Activated CD4-positive, alpha-beta T cell treated with anti-CD3 and anti-CD28 coated beads, Interleukin-2, amount 10 ng/mL, durations not matched to agents 7 days and 5 days (primary cell): Measurements from ENCODE around the gene GEMIN7. TPM values are rescaled to one million over a fixed set of nuclear protein-coding genes. Genes with fewer than 3 reads are reported as not detected.

Experiments
- CTCF ChIA-PET: fragments of 350-600 bp; sonication (Branson Sonifier 250); formaldehyde crosslinking; loops from one replicate; lab custom pipeline; 2021; ENCODE audit warnings: antibody characterized with exemption; lab: Charles Lee
- POLR2A ChIA-PET: fragments of 350-600 bp; sonication (Branson Sonifier 250); formaldehyde crosslinking; loops from one replicate; lab custom pipeline; 2021; ENCODE audit warnings: antibody characterized with exemption; lab: Charles Lee
- DNase-seq: peaks from one replicate; pipeline ENCODE4 v3.0.0-alpha.2; 2020
- H3K27ac Mint-ChIP-seq: one replicate; pipeline ENCODE4 v1.8.0; 2021; ENCODE audit warnings: mild to moderate bottlenecking, moderate library complexity, mixed read lengths
- H3K27me3 Mint-ChIP-seq: one replicate; pipeline ENCODE4 v1.8.0; 2021; ENCODE audit warnings: mixed read lengths
- H3K36me3 Mint-ChIP-seq: one replicate; pipeline ENCODE4 v1.8.0; 2021; ENCODE audit warnings: low read depth, mixed read lengths
- H3K4me1 Mint-ChIP-seq: one replicate; pipeline ENCODE4 v1.8.0; 2021; ENCODE audit warnings: mixed read lengths
- H3K4me3 Mint-ChIP-seq: one replicate; pipeline ENCODE4 v1.8.0; 2021; ENCODE audit warnings: mild to moderate bottlenecking, moderate library complexity, mixed read lengths
- H3K9me3 Mint-ChIP-seq: one replicate; pipeline ENCODE4 v1.8.0; 2021; ENCODE audit warnings: mixed read lengths
- total RNA-seq, 2 experiments: library from RNA; stranded (reverse); gene quantifications; one replicate each; pipeline ENCODE4 v1.2.3, GENCODE V29; 2021

Gene GEMIN7
- total RNA-seq: 10 to 100 TPM; 27.1 to 30.0 TPM

GRCh38 chr19:45079063-45079910 is at the start of gene GEMIN7:
TSS of gene GEMIN7 (plus strand) at chr19:45079260. CDS start at chr19:45090115, 10,855 bp downstream.
- peak; percentile 78 for DNase-seq
- peaks cover 16% of the 10 kb centered on the region for H3K36me3 Mint-ChIP-seq
- no peaks in the 10 kb centered on the region for H3K9me3 Mint-ChIP-seq
- peak within 1 kb of the TSS; percentile 92 for H3K27ac Mint-ChIP-seq
- no peaks in the 10 kb centered on the region for H3K27me3 Mint-ChIP-seq
- CTCF ChIA-PET: interaction anchor here (0.6 to 2.5 kb wide), 7 partner anchors 10 to 191 kb away, joined by 3 to 8 read pairs (median 3); partner anchors contain the start of genes CLASRP and PPP1R37
- H3K4me3 Mint-ChIP-seq: peak within 1 kb of the TSS; percentile 99
- POLR2A ChIA-PET: interaction anchor here (0.6 to 1.9 kb wide), 2 partner anchors 12 to 44 kb away, joined by 3 to 6 read pairs; no protein-coding TSS in a partner anchor
- H3K4me1 Mint-ChIP-seq: peaks cover 66% of the 10 kb centered on the region

- no peak overlapping the region for H3K4me3 Mint-ChIP-seq
- POLR2A ChIA-PET: no interaction called here
- no peaks in the 10 kb centered on the region for H3K4me1 Mint-ChIP-seq
- H3K9me3 Mint-ChIP-seq: no peaks in the 10 kb centered on the region
- H3K27me3 Mint-ChIP-seq: no peaks in the 10 kb centered on the region
- CTCF ChIA-PET: no interaction called here
- H3K27ac Mint-ChIP-seq: peak overlapping the region; percentile 54
- DNase-seq: no peak
- peaks cover 30% of the 10 kb centered on the region for H3K36me3 Mint-ChIP-seq
These were observed 48.2 kb upstream of the GEMIN7 start for GRCh38 chr19:45030825-45031224.

GRCh38 chr19:45032421-45032820 is 46.6 kb upstream of the GEMIN7 start:
- ChIA-PET CTCF (interaction anchor here (0.6 to 1.2 kb wide), 2 partner anchors 32 to 44 kb away, joined by 3 read pairs; no protein-coding TSS in a partner anchor), POLR2A (no interaction called here)
- no peaks in the 10 kb centered on the region for H3K9me3 Mint-ChIP-seq

GRCh38 chr19:45035755-45036154 is 43.3 kb upstream of the GEMIN7 start:
- H3K27me3 Mint-ChIP-seq: no peaks in the 10 kb centered on the region
- H3K27ac Mint-ChIP-seq: no peak overlapping the region
- H3K9me3 Mint-ChIP-seq: no peaks in the 10 kb centered on the region
- ChIA-PET CTCF (no interaction called here), POLR2A (no interaction called here)
- peaks cover 20% of the 10 kb centered on the region for H3K4me1 Mint-ChIP-seq
- H3K36me3 Mint-ChIP-seq: peaks cover 41% of the 10 kb centered on the region
- no peak overlapping the region for H3K4me3 Mint-ChIP-seq
- no peak for DNase-seq

More at GRCh38 chr19:45032421-45032820, 46.6 kb upstream of the GEMIN7 start:
- DNase-seq: no peak
- Mint-ChIP-seq H3K27me3 (no peaks in the 10 kb centered on the region), H3K4me3 (no peak overlapping the region), H3K4me1 (no peaks in the 10 kb centered on the region), H3K36me3 (peaks cover 32% of the 10 kb centered on the region), H3K27ac (no peak overlapping the region)

- peak overlapping the region; percentile 95 for H3K4me3 Mint-ChIP-seq
- H3K27me3 Mint-ChIP-seq: no peaks in the 10 kb centered on the region
- no peaks in the 10 kb centered on the region for H3K9me3 Mint-ChIP-seq
- no peak for DNase-seq
- peaks cover 34% of the 10 kb centered on the region for H3K4me1 Mint-ChIP-seq
- ChIA-PET CTCF (interaction anchor here (4.6 kb wide), 1 partner anchor 22 kb away, joined by 19 read pairs; no protein-coding TSS in a partner anchor), POLR2A (interaction anchor here (0.5 kb wide), 1 partner anchor 148 kb away, joined by 3 read pairs; no protein-coding TSS in a partner anchor)
- H3K27ac Mint-ChIP-seq: peak overlapping the region; percentile 25
- H3K36me3 Mint-ChIP-seq: peaks cover 48% of the 10 kb centered on the region
These were observed 41.5 kb upstream of the GEMIN7 start for GRCh38 chr19:45037393-45038169.

- no peaks in the 10 kb centered on the region for H3K9me3 Mint-ChIP-seq
- peak within 1 kb of the TSS; percentile 95 for H3K4me3 Mint-ChIP-seq
- peak within 1 kb of the TSS; percentile 99 for H3K27ac Mint-ChIP-seq
- peak; percentile 90 for DNase-seq
- H3K36me3 Mint-ChIP-seq: peaks cover 46% of the 10 kb centered on the region
- H3K27me3 Mint-ChIP-seq: no peaks in the 10 kb centered on the region
- ChIA-PET POLR2A (interaction anchor here (0.6 to 1.2 kb wide), 3 partner anchors 53 to 132 kb away, joined by 3 to 4 read pairs (median 4); no protein-coding TSS in a partner anchor), CTCF (interaction anchor here (0.6 to 4.6 kb wide), 11 partner anchors 8 to 378 kb away, joined by 3 to 19 read pairs (median 4); no protein-coding TSS in a partner anchor)
- H3K4me1 Mint-ChIP-seq: peaks cover 39% of the 10 kb centered on the region
These were observed 39.8 kb upstream of the GEMIN7 start, which contains the start of gene CLASRP for GRCh38 chr19:45038931-45039893. TSS of gene CLASRP (plus strand) at chr19:45039045. CDS start at chr19:45040213, 1,168 bp downstream.

GRCh38 chr19:45040059-45040771 is 38.8 kb upstream of the GEMIN7 start:
- H3K4me1 Mint-ChIP-seq: peaks cover 42% of the 10 kb centered on the region
- ChIA-PET CTCF (interaction anchor here (0.6 to 4.6 kb wide), 9 partner anchors 9 to 379 kb away, joined by 3 to 19 read pairs (median 4); no protein-coding TSS in a partner anchor), POLR2A (interaction anchor here (1.2 kb wide), 1 partner anchor 52 kb away, joined by 4 read pairs; no protein-coding TSS in a partner anchor)
- no peak for DNase-seq
- H3K36me3 Mint-ChIP-seq: peaks cover 50% of the 10 kb centered on the region
- peak overlapping the region; percentile 95 for H3K4me3 Mint-ChIP-seq
- H3K9me3 Mint-ChIP-seq: no peaks in the 10 kb centered on the region
- no peak overlapping the region for H3K27ac Mint-ChIP-seq
- H3K27me3 Mint-ChIP-seq: no peaks in the 10 kb centered on the region

GRCh38 chr19:45041125-45041524 is 37.9 kb upstream of the GEMIN7 start:
- POLR2A ChIA-PET: no interaction called here

GRCh38 chr19:45045671-45046353 is 33.2 kb upstream of the GEMIN7 start:
- ChIA-PET CTCF (no interaction called here), POLR2A (no interaction called here)
- DNase-seq: no peak
- peaks cover 55% of the 10 kb centered on the region for H3K4me1 Mint-ChIP-seq
- peaks cover 38% of the 10 kb centered on the region for H3K36me3 Mint-ChIP-seq
- no peak overlapping the region for H3K4me3 Mint-ChIP-seq
- H3K9me3 Mint-ChIP-seq: no peaks in the 10 kb centered on the region
- H3K27me3 Mint-ChIP-seq: no peaks in the 10 kb centered on the region
- H3K27ac Mint-ChIP-seq: no peak overlapping the region

More at GRCh38 chr19:45041125-45041524, 37.9 kb upstream of the GEMIN7 start:
- Mint-ChIP-seq H3K27me3 (no peaks in the 10 kb centered on the region), H3K4me3 (peak overlapping the region; percentile 17), H3K36me3 (peaks cover 45% of the 10 kb centered on the region), H3K27ac (no peak overlapping the region), H3K4me1 (peaks cover 50% of the 10 kb centered on the region), H3K9me3 (no peaks in the 10 kb centered on the region)
- no peak for DNase-seq
- CTCF ChIA-PET: interaction anchor here (1.7 to 4.6 kb wide), 2 partner anchors 14 to 19 kb away, joined by 3 to 19 read pairs; no protein-coding TSS in a partner anchor

- H3K4me1 Mint-ChIP-seq: peaks cover 49% of the 10 kb centered on the region
- CTCF ChIA-PET: no interaction called here
- H3K27ac Mint-ChIP-seq: peak overlapping the region; percentile 54
- no peaks in the 10 kb centered on the region for H3K9me3 Mint-ChIP-seq
- no peaks in the 10 kb centered on the region for H3K27me3 Mint-ChIP-seq
- peak overlapping the region; percentile 48 for H3K4me3 Mint-ChIP-seq
- DNase-seq: no peak
- peaks cover 34% of the 10 kb centered on the region for H3K36me3 Mint-ChIP-seq
- POLR2A ChIA-PET: no interaction called here
These were observed 32.7 kb upstream of the GEMIN7 start for GRCh38 chr19:45046355-45046754.
